PC-3 (cell line): ENCODE measurements around the gene SELENOW.

ENCODE experiments used
- CTCF ChIP-seq: fragments of 300-600 bp; sonication (generic); conservative IDR thresholded peaks from 2 replicates; pipeline ENCODE4 v1.5.1; 2017; ENCODE audit warnings: antibody characterized with exemption, low read depth, mild to moderate bottlenecking, low read length
- EZH2phosphoT487 ChIP-seq: fragments of 300-600 bp; sonication (generic); IDR thresholded peaks from 2 replicates; pipeline ENCODE4 v1.6.1; 2018; ENCODE audit warnings: mild to moderate bottlenecking, antibody characterized with exemption, low read length, borderline replicate concordance

- TF ChIP-seq CTCF (no peak), EZH2phosphoT487 (no peak)
Measured at GRCh38 chr19:47730521-47730889, 48.0 kb upstream of the SELENOW start.
